Activated CD8-positive, alpha-beta memory T cell treated with anti-CD3 and anti-CD28 coated beads for 36 hours (primary cell): ENCODE data around the gene APOBEC3C. TPM values are rescaled to one million over a fixed set of nuclear protein-coding genes. Genes with fewer than 3 reads are reported as not detected.
"Not testable (repeated sequence)": the region's sequence is repeated elsewhere in the genome, so short reads cannot be mapped to it uniquely, and the experiment has no call there.

Experiments used
- CTCF ChIA-PET: fragments of 350-600 bp; sonication (Branson Sonifier 250); formaldehyde crosslinking; loops from one replicate; lab custom pipeline; 2021; ENCODE audit warnings: antibody characterized with exemption; lab: Charles Lee
- POLR2A ChIA-PET: fragments of 350-600 bp; sonication (Branson Sonifier 250); formaldehyde crosslinking; loops from one replicate; lab custom pipeline; 2021; ENCODE audit warnings: antibody characterized with exemption; lab: Charles Lee
- total RNA-seq, 2 experiments: library from RNA; stranded (reverse); gene quantifications; one replicate each; pipeline ENCODE4 v1.2.3, GENCODE V29; 2021

APOBEC3C gene
- total RNA-seq, 2 experiments from 2014 or later = 117 to 120 TPM

GRCh38 chr22:39039306-39040126, 25.5 kb downstream of the APOBEC3C start:
- POLR2A ChIA-PET = interaction anchor here (0.6 kb wide), 1 partner anchor 578 kb away, joined by 3 read pairs; no protein-coding TSS in a partner anchor
- CTCF ChIA-PET = interaction anchor here (0.7 kb wide), 1 partner anchor 170 kb away, joined by 6 read pairs; no protein-coding TSS in a partner anchor

DNA sequence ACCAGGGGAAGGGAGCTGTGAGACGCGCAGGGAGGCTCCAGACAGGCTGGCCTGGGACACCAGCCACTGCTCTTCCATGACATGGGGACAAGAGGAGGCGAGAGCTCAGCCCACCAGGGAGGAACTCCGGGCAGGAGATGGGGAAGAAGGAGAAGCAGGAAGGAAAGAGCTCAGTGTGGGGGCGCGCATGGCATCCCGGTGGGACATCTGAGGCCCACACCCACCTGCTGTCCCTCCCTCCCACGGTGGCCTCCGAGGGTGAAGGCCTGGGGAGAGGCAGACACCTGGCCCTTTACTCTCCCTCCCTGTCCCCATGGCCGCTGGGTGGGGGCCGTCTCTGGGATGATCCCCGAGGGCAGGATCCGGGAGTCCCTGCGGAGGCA, 26.1 kb downstream of the APOBEC3C start:
- CTCF ChIA-PET = interaction anchor here (0.7 kb wide), 1 partner anchor 170 kb away, joined by 6 read pairs; no protein-coding TSS in a partner anchor
- POLR2A ChIA-PET = not testable (repeated sequence)

GRCh38 chr22:39040538-39041296, 26.7 kb downstream of the APOBEC3C start, which contains the start of gene APOBEC3F:
APOBEC3F (plus strand) TSS chr22:39040864; CDS start chr22:39040961, 97 bp downstream.
- CTCF ChIA-PET = not testable (repeated sequence)

DNA sequence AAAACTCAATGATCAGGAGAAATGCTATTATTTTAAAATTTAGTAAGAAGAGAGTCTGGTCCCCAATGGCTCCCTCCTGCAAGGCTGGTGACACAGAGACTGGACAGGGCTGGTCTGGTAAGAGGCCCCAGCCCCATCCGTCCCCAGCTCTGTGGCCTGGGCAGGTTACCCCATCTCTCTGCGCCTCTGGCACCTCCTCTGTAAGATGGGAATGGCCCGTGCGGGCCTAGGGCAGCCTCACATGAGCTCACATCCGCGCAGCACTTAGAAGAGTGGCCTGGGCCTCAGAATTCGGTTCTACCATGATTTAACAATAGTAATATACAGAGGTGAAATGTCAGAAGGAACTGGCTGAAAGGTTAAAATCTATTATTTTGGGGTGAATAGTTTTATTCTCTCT, 27.9 kb downstream of the APOBEC3C start:
- CTCF ChIA-PET = interaction anchor here (1.0 kb wide), 1 partner anchor 11 kb away, joined by 3 read pairs; no protein-coding TSS in a partner anchor
- POLR2A ChIA-PET = interaction anchor here (0.6 kb wide), 1 partner anchor 22 kb away, joined by 3 read pairs; no protein-coding TSS in a partner anchor

More at GRCh38 chr22:39040538-39041296, 26.7 kb downstream of the APOBEC3C start, which contains the start of gene APOBEC3F:
- POLR2A ChIA-PET = not testable (repeated sequence)

DNA sequence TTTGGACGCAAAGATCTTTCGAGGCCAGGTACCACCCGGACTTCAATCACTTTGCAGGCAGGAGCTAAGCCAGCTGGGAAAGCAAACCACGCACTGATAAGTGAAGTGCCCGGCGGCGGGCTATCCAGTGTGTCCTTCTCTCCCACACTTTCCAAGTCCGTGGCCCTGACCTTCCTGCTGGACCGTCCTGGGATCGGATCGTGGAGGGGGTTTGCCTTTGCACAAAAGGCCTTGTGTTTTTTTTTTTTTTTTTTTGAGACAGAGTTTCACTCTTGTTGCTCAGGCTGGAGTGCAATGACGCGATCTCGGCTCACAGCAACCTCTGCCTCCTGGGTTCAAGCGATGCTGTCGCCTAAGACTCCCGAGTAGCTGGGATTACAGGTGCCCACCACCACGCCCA, 29.0 kb downstream of the APOBEC3C start:
- CTCF ChIA-PET = interaction anchor here (0.7 kb wide), 1 partner anchor 248 kb away, joined by 5 read pairs; no protein-coding TSS in a partner anchor
- POLR2A ChIA-PET = not testable (repeated sequence)

DNA sequence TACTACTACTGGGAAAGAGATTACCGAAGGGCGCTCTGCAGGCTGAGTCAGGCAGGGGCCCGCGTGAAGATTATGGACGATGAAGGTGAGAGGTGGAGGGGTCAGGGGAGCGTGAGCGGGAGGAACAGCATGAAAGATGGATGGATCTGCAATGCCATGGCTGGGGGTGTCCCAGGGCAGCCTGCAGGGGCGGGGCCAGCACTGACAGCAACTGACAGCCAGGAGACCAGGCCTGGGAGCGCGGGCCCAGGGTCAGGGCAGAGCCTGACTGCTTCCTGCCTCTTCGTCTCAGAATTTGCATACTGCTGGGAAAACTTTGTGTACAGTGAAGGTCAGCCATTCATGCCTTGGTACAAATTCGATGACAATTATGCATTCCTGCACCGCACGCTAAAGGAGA, 31.1 kb downstream of the APOBEC3C start:
- CTCF ChIA-PET = not testable (repeated sequence)
- POLR2A ChIA-PET = interaction anchor here (0.7 kb wide), 1 partner anchor 289 kb away, joined by 3 read pairs; the partner anchor contains the start of gene SUN2

DNA sequence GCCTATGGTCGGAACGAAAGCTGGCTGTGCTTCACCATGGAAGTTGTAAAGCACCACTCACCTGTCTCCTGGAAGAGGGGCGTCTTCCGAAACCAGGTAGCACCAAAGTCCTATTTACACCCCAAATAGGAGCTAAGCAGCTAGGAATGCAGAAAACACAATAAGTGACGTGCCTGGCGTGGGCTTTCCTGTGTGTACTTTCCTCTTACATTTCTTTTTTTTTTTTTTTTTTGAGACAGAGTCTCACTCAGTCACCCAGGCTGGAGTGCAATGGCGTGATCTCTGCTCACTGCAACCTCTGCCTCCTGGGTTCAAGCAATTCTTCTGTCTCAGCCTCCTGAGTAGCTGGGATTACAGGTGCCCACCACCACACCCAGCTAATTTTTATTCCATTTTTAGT, 35.4 kb downstream of the APOBEC3C start:
- POLR2A ChIA-PET, CTCF ChIA-PET: not testable (repeated sequence)

GRCh38 chr22:39051844-39052495, 37.9 kb downstream of the APOBEC3C start:
- POLR2A ChIA-PET = interaction anchor here (0.6 kb wide), 1 partner anchor 116 kb away, joined by 4 read pairs; no protein-coding TSS in a partner anchor
- CTCF ChIA-PET = not testable (repeated sequence)

GRCh38 chr22:39055658-39056057, 41.6 kb downstream of the APOBEC3C start:
- POLR2A ChIA-PET = no interaction called here
- CTCF ChIA-PET = no interaction called here

DNA sequence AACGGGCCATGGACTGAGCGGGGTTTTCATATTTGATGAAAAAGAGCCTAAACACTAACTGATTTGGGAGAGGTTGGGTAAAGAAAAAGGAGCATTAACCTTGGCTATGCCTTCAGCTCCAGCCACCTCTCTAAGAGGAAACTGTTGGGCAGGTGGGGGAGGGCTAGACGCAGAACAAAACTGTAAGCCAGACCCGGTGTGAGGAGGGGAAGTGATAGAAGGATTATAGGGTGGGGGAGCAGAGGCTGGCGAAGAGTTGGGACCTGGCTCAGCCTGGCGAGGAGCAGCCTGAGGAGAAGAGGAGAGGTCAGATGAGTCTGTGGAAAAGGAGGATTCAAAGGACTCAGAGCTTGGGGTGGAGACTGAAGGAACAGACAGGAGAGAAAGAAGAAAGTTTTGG, 47.2 kb downstream of the APOBEC3C start:
- POLR2A ChIA-PET, CTCF ChIA-PET: not testable (repeated sequence)

- POLR2A ChIA-PET = not testable (repeated sequence)
Measured at GRCh38 chr22:39061951-39062350, 47.9 kb downstream of the APOBEC3C start.

GRCh38 chr22:39063904-39064303, 49.8 kb downstream of the APOBEC3C start:
- POLR2A ChIA-PET = interaction anchor here (0.9 kb wide), 1 partner anchor 22 kb away, joined by 3 read pairs; no protein-coding TSS in a partner anchor

More at GRCh38 chr22:39061951-39062350, 47.9 kb downstream of the APOBEC3C start:
- CTCF ChIA-PET = not testable (repeated sequence)

DNA sequence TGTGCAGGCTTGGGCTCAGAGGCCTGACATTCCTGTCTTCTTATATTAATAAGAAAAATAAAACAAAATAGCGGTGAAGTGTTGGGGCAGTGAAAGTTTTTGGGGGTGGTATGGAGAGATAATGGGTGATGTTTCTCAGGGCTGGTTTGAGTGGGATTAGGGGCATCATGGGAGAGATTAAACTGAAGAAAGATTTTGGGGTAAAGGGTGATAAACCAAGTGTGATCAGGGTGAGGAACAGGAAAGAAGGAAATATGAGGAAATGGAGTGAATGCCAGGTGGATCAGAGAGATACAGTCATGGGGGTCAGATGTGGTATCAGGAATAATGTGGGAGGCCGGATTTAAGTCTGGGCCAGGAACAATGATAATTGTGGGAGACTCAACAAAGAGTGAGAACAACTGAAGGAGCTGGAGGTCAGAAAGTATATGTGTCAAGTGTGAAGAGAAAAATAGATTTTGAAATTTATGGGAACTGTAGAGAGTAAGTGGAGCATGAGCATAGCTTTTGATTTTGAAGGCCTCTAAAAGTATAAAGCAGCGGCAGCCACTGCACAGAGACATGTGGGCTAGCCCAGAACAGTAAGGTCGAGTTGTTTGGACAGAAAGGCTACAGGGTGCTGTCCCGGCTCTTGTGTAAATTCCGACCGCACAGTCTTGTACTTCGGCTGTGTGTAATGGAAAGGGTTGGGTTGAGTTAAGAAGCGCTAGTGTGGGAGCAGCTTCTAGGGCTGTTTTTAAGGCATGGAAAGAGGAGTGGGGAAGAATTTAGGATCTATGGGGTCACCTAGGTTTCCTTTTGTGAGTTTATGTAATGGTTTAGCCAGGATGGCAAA, 52.6 kb downstream of the APOBEC3C start:
- CTCF ChIA-PET, POLR2A ChIA-PET: not testable (repeated sequence)

More at GRCh38 chr22:39063904-39064303, 49.8 kb downstream of the APOBEC3C start:
- CTCF ChIA-PET = not testable (repeated sequence)

DNA sequence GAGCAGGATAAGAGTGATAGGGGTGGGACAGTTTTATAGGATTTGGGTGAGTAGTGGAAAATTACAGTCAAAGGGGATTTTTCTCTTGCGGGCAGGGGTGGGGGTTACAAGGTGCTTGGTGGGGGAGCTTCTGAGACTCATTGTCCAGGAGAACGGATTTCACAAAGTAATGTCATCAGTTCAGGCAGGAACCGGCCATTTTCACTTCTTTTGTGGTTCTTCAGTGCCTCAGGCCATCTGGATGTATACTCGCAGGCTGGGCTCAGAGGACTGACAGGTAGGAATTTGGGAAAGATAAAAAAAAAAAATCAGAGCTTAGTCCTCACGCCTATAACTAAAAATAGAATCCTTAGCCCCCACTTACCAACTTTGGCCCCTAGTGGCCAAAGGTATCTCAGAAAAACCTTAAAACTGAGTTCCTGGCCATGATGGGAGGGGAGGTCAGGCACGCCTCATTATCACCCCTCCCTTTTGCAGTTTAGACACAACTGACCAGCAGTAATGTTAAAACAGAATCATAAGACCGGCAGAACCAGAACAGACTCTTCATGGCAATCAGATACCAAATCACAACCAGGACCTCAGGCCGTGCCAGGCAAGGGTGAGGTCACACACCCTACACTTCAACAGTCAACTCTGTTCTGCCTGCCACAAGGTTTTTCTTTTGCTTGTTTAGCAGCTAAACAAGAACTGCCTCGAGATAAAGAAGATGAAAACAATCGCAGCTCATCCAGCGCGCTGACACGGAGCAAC, 54.2 kb downstream of the APOBEC3C start:
- CTCF ChIA-PET = interaction anchor here (0.6 to 3.2 kb wide), 2 partner anchors 10 to 27 kb away, joined by 3 to 9 read pairs; partner anchors contain the start of gene APOBEC3G
- POLR2A ChIA-PET = no interaction called here
